ENCODE results near the gene GPRIN1.

DNA sequence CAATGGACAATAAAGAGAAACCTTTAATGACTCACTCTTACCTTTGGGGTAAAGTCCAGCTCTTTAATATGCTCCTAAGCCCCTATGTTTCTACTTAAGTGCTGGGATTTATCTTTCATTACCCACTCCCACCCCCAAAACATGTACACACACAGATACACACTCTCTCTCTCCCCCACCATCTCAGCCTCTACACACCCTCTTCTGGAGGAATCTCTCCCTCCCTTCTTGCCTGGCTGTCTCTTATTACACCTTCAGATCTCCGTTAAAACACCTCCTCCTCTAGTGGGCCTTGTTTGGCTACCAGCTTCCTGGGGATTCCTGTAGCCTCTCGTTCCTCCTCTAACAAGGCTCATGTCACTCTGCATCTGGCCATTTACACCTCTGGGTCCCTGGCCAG lies 6.9 kb downstream of the GPRIN1 start:
- TF ChIP-seq, protein P1, sequence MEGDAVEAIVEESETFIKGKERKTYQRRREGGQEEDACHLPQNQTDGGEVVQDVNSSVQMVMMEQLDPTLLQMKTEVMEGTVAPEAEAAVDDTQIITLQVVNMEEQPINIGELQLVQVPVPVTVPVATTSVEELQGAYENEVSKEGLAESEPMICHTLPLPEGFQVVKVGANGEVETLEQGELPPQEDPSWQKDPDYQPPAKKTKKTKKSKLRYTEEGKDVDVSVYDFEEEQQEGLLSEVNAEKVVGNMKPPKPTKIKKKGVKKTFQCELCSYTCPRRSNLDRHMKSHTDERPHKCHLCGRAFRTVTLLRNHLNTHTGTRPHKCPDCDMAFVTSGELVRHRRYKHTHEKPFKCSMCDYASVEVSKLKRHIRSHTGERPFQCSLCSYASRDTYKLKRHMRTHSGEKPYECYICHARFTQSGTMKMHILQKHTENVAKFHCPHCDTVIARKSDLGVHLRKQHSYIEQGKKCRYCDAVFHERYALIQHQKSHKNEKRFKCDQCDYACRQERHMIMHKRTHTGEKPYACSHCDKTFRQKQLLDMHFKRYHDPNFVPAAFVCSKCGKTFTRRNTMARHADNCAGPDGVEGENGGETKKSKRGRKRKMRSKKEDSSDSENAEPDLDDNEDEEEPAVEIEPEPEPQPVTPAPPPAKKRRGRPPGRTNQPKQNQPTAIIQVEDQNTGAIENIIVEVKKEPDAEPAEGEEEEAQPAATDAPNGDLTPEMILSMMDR (IDR thresholded peaks at IDR 0.05; ENCODE audit: insufficient read depth, low read length, poor library complexity, severe bottlenecking): no peak
- no peak for TF ChIP-seq EZH2phosphoT487 (conservative IDR thresholded peaks at IDR 0.05; ENCODE audit: low read length)

All from SU-DHL-6 (cell line).